ENCODE results near the gene ZC3H4. TPM values are rescaled to one million over a fixed set of nuclear protein-coding genes. Genes with fewer than 3 reads are reported as not detected.

ZC3H4 gene
- total and polyA plus RNA-seq, 10 of the 15 experiments (the other 5 are each of a cell fraction or from before 2014, with no cell fraction given) = 5.1 to 86.3 (median 15.5) TPM

DNA sequence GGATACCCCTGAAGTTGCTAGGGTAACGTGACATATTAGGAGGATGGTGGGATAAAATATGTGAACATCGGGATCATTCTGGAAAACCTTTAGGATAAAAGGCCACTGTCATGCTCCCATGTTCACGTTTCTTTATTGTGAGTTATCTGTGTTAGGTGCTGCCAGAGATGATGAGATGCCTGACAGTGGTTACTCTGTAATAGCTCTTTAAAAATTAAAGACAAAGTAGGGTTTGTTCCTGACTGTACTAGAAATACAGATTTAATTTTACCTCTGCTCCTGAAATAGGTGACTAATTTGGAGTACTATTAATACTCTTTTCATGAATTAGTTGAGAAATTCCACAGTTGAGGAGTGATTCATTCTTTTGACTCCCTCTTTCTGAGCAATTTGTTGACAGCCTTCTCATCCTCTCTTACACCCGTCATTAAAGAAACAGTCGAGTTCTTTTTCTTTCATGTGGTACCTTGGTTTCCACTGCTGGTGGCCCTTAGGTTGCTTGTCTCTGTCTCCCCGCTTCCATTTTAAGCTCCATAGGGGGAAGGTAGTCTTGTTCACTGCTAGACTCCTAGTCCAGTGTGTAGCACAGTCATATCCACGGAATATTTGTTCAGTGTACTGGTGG, 45.4 kb upstream of the ZC3H4 start:
- ChIA-PET RAD21 (ENCODE audit: unreplicated experiment) (interaction anchor here (1.1 to 1.3 kb wide), 2 partner anchors 85 to 146 kb away, joined by 3 to 5 read pairs; no protein-coding TSS in a partner anchor), CTCF (interaction anchor here (0.6 to 5.9 kb wide), 7 partner anchors 10 to 88 kb away, joined by 4 to 41 read pairs (median 11); no protein-coding TSS in a partner anchor), POLR2A (interaction anchor here (0.7 to 1.0 kb wide), 5 partner anchors 12 to 1653 kb away, joined by 3 to 6 read pairs (median 3); no protein-coding TSS in a partner anchor), SMC1A (ENCODE audit: uncharacterized antibody, unreplicated experiment) (interaction anchor here (0.9 to 6.8 kb wide), 6 partner anchors 9 to 52 kb away, joined by 3 to 37 read pairs (median 4); no protein-coding TSS in a partner anchor)
- H4K20me1 ChIP-seq (ENCODE audit: control insufficient read depth, insufficient read depth) = no peaks in the 10 kb centered on the region; the same call in 1 of the 2 replicates
- no peaks in the 10 kb centered on the region for H3K27me3 ChIP-seq (replicated peaks in 1 of 2; ENCODE audit: control insufficient read depth in 2 of 2, insufficient read depth in 2 of 2, low read length in 1 of 2)
- no peak for DNase-seq (ENCODE audit: low read depth, low spot score)
- H3K4me1 ChIP-seq (ENCODE audit: control insufficient read depth, insufficient read depth, low read length) = peaks cover 24% of the 10 kb centered on the region
- no peak overlapping the region for H3K4me3 ChIP-seq
- WGBS (ENCODE audit: insufficient coverage, insufficient replicate concordance, low lambda C conversion rate, missing lambda C conversion rate) = 74% methylated on average over 7 of the region's 7 CpGs
- TF ChIP-seq NFIC (IDR thresholded peaks at IDR 0.05; ENCODE audit: low read depth, low read length) = no peak
- TF ChIP-seq RBBP5 (conservative IDR thresholded peaks at IDR 0.05) = no peak
- TF ChIP-seq ZNF24 (IDR thresholded peaks at IDR 0.05) = no peak
- TF ChIP-seq POU2F2 (IDR thresholded peaks at IDR 0.05; ENCODE audit: borderline replicate concordance, low read depth, low read length) = no peak
- TF ChIP-seq, protein P1, sequence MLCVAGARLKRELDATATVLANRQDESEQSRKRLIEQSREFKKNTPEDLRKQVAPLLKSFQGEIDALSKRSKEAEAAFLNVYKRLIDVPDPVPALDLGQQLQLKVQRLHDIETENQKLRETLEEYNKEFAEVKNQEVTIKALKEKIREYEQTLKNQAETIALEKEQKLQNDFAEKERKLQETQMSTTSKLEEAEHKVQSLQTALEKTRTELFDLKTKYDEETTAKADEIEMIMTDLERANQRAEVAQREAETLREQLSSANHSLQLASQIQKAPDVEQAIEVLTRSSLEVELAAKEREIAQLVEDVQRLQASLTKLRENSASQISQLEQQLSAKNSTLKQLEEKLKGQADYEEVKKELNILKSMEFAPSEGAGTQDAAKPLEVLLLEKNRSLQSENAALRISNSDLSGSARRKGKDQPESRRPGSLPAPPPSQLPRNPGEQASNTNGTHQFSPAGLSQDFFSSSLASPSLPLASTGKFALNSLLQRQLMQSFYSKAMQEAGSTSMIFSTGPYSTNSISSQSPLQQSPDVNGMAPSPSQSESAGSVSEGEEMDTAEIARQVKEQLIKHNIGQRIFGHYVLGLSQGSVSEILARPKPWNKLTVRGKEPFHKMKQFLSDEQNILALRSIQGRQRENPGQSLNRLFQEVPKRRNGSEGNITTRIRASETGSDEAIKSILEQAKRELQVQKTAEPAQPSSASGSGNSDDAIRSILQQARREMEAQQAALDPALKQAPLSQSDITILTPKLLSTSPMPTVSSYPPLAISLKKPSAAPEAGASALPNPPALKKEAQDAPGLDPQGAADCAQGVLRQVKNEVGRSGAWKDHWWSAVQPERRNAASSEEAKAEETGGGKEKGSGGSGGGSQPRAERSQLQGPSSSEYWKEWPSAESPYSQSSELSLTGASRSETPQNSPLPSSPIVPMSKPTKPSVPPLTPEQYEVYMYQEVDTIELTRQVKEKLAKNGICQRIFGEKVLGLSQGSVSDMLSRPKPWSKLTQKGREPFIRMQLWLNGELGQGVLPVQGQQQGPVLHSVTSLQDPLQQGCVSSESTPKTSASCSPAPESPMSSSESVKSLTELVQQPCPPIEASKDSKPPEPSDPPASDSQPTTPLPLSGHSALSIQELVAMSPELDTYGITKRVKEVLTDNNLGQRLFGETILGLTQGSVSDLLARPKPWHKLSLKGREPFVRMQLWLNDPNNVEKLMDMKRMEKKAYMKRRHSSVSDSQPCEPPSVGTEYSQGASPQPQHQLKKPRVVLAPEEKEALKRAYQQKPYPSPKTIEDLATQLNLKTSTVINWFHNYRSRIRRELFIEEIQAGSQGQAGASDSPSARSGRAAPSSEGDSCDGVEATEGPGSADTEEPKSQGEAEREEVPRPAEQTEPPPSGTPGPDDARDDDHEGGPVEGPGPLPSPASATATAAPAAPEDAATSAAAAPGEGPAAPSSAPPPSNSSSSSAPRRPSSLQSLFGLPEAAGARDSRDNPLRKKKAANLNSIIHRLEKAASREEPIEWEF (IDR thresholded peaks at IDR 0.05; ENCODE audit: insufficient replicate concordance, low read depth, low read length) = no peak
- TF ChIP-seq TBL1XR1 (IDR thresholded peaks at IDR 0.05; ENCODE audit: low read depth, low read length) = no peak
- TF ChIP-seq CBFB (IDR thresholded peaks at IDR 0.05; ENCODE audit: low read depth) = no peak
- no peak for TF ChIP-seq IRF4 (IDR thresholded peaks at IDR 0.05; ENCODE audit: low read depth, low read length)
- no peak for TF ChIP-seq SMC3 (IDR thresholded peaks at IDR 0.05; ENCODE audit: borderline replicate concordance, low read length)
- TF ChIP-seq, protein P2, sequence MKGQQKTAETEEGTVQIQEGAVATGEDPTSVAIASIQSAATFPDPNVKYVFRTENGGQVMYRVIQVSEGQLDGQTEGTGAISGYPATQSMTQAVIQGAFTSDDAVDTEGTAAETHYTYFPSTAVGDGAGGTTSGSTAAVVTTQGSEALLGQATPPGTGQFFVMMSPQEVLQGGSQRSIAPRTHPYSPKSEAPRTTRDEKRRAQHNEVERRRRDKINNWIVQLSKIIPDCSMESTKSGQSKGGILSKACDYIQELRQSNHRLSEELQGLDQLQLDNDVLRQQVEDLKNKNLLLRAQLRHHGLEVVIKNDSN (IDR thresholded peaks at IDR 0.05; ENCODE audit: borderline replicate concordance, extremely low read length, insufficient read depth, low read depth, low read length) = no peak
- TF ChIP-seq, protein P3, sequence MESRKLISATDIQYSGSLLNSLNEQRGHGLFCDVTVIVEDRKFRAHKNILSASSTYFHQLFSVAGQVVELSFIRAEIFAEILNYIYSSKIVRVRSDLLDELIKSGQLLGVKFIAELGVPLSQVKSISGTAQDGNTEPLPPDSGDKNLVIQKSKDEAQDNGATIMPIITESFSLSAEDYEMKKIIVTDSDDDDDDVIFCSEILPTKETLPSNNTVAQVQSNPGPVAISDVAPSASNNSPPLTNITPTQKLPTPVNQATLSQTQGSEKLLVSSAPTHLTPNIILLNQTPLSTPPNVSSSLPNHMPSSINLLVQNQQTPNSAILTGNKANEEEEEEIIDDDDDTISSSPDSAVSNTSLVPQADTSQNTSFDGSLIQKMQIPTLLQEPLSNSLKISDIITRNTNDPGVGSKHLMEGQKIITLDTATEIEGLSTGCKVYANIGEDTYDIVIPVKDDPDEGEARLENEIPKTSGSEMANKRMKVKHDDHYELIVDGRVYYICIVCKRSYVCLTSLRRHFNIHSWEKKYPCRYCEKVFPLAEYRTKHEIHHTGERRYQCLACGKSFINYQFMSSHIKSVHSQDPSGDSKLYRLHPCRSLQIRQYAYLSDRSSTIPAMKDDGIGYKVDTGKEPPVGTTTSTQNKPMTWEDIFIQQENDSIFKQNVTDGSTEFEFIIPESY (IDR thresholded peaks at IDR 0.05) = no peak
- no peak for TF ChIP-seq SIN3A (IDR thresholded peaks at IDR 0.05; ENCODE audit: low read depth, low read length)
- no peak for TF ChIP-seq CHD4 (IDR thresholded peaks at IDR 0.05)
- TF ChIP-seq STAT1 (conservative IDR thresholded peaks at IDR 0.05) = no peak
- no peak overlapping the region for H3K27ac ChIP-seq (ENCODE audit: control insufficient read depth, insufficient read depth)
- no peak overlapping the region for H3K4me2 ChIP-seq (ENCODE audit: control insufficient read depth, insufficient read depth)
- FAIRE-seq = no peak
- no peak overlapping the region for H3K9ac ChIP-seq (ENCODE audit: control insufficient read depth, insufficient read depth, low read length)
- ATAC-seq = no peak
- H3K79me2 ChIP-seq (ENCODE audit: control insufficient read depth, insufficient read depth, low read length) = peaks cover 5% of the 10 kb centered on the region
- in situ Hi-C loops (cut with MboI) (no loop called here), intact Hi-C loops (cut with micrococcal nuclease; ENCODE audit: unreplicated experiment) (no loop called here)
- BruUV-seq (replicated peaks) = no TSS peak
- H3K36me3 ChIP-seq (ENCODE audit: control insufficient read depth in 2 of 2, insufficient read depth in 2 of 2, low read length in 1 of 2) = peaks cover 16 to 25% of the 10 kb centered on the region in 2 experiments
- no peak overlapping the region for H2AFZ ChIP-seq (ENCODE audit: control insufficient read depth, low read depth, low read length)
- no peaks in the 10 kb centered on the region for H3K9me3 ChIP-seq (replicated peaks; ENCODE audit: control insufficient read depth, insufficient read depth, low read length)

All from GM12878 (cell line).